Ovary (tissue), 9 donors: ENCODE results near the gene SERHL2. TPM values are rescaled to one million over a fixed set of nuclear protein-coding genes. Genes with fewer than 3 reads are reported as not detected.
"Not testable (repeated sequence)": the region's sequence is repeated elsewhere in the genome, so short reads cannot be mapped to it uniquely, and the experiment has no call there.

Experiments used
- DNase-seq, 5 donors: peaks; one replicate each; pipeline ENCODE4 v3.0.0-alpha.2; 2019 to 2020
- H3K27ac ChIP-seq, 2 donors: fragments of 200-600 bp; one replicate each; pipeline versions ENCODE4 v1.5.1 to v1.8.0; 2019 to 2022
- H3K27me3 ChIP-seq: fragments of 200-600 bp; one replicate; pipeline ENCODE4 v1.8.0; 2022
- H3K36me3 ChIP-seq: fragments of 200-600 bp; sonication (generic); one replicate; pipeline ENCODE4 v1.5.1; 2019
- H3K4me1 ChIP-seq: one replicate; pipeline ENCODE4 v1.8.1; 2013; ENCODE audit warnings: mild to moderate bottlenecking, moderate library complexity; ENCODE audit not compliant: insufficient read depth
- H3K4me3 ChIP-seq: fragments of 200-600 bp; sonication (generic); one replicate; pipeline ENCODE4 v1.5.1; 2017
- H3K9me3 ChIP-seq, 2 donors: fragments of 200-600 bp in 1 of 2; sonication (generic) in 1 of 2; one replicate each; pipeline versions ENCODE4 v1.5.1 to v1.8.1; 2013 to 2019; ENCODE audit warnings: mild to moderate bottlenecking in 1 of 2, moderate library complexity in 1 of 2
- EP300 ChIP-seq: sonication (generic); formaldehyde crosslinking; IDR thresholded peaks from one replicate; pipeline ENCODE4 v1.6.1; 2017; ENCODE audit warnings: antibody characterized with exemption
- POLR2A ChIP-seq: fragments of 450-650 bp; IDR thresholded peaks from one replicate; pipeline ENCODE4 v1.6.1; 2017; ENCODE audit warnings: antibody characterized with exemption, mild to moderate bottlenecking, moderate library complexity
- WGBS, 3 donors: extraction: QIAGEN DNeasy Blood & Tissue Kit in 1 of 3; methylation state at CpG; one replicate each; pipeline versions ENCODE4 v1.1.5 to v1.1.7; 2013 to 2017; 5-methylcytosine and 5-hydroxymethylcytosine counted together
- intact Hi-C, 4 donors: fragments of 100-400 bp; cut with DNase I; formaldehyde crosslinking; loops; one replicate each; pipeline versions ENCODE4 v1.11.0 to v1.15.1; 2022 to 2023
- polyA plus RNA-seq, 2 donors: library from polyadenylated mRNA; stranded (reverse); fragments of 200-250 nt in 1 of 2; fragments of 350-450 nt in 1 of 2; fragmentation: Illumina TruSeq in 1 of 2; extraction: RNeasy Lipid Tissue Mini Kit (QIAGEN cat#74804) in 1 of 2; gene quantifications; one replicate each; pipeline ENCODE4 v1.2.3, GENCODE V29; 2013 to 2014
- total RNA-seq, 7 donors: library from RNA; depleted of rRNA in 2 of 7; stranded (reverse); fragments of >200 nt in 2 of 7; fragmentation: NEBNext Ultra II Directional in 3 of 7; extraction: Animal tissue kit (Norgen Biotek cat#: 25700) in 3 of 7; gene quantifications; one replicate each; pipeline versions ENCODE4 v1.1.0 to v1.2.4, GENCODE V29; 2016 to 2023
- TF ChIP-seq, protein P1 (sequence below), 3 donors: fragments of 450-650 bp in 2 of 3; fragments of 200-600 bp in 1 of 3; IDR thresholded peaks; one replicate each; pipeline versions ENCODE4 v1.5.1 to v1.8.0; 2016 to 2022; ENCODE audit warnings: antibody characterized with exemption in 3 of 3, mild to moderate bottlenecking in 1 of 3
- donor health status: DM: no; HTN: no; CAD: no; lungs with moderate emphysema.
- donor health status: DM: no; HTN: no; CAD: no.
- donor health status: Bipolar disorder and iron deficiency.
- donor health status: DM: yes; HTN: yes; CAD: no.
- donor health status: DM: no; HTN: no; CAD: no.
- donor health status: DM: yes; HTN: yes; CAD: no.

The SERHL2 gene
- total and polyA plus RNA-seq, 9 donors, result 8.1 to 27.8 (median 14.9) TPM

DNA sequence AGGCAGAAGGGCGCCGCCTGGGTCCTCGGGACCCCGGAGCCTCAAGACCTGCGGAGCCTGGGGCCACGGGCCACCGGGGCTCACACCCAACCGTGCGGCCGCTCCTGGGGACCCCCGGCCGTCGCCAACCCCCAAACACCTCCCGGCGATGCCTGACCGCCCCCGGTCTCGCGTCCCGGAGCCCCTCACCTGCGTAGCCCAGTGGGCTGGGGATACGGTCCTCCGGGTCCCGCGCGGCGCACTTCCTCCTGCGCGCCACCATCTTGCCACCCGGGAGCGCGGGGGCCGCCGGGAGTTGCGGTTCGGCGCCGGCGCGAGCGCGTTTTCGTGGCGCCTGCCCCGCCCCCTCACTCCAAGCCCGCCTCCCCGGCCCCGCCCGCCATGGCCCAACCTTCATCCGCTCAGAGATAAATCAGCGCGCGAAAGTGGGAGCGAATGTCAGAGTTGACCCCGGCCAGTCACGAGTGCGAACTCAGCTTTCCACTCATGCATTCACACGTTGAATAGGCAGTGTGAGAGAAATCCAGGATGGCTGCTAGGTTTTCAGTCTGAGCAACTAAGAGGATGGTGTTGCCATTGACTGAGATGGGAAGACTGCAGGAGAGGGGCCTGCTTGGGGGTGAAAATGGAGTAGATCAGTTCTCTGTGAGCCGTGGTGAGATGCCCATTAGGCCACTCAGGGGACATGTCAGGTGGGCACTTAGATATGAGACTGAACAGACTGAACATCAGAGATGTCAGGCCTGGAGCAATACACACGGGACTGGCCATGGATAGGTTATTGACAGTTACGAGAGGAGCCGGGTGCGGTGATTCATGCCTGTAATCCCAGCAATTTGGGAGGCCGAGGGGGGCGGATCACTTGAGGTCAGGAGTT, 34.0 kb upstream of the SERHL2 start, which contains the start of gene RRP7A:
Gene RRP7A (minus strand): TSS at position 272 of the 877 bp plus-strand sequence. CDS start 10 bp downstream, at position 262.
- no peaks in the 10 kb centered on the region for H3K36me3 ChIP-seq
- 4 to 7% (median 5%) methylated on average over 42 to 63 of the region's 65 CpGs for WGBS, 3 donors
- no peaks in the 10 kb centered on the region for H3K9me3 ChIP-seq
- peak; percentile 80 to 87 (median 82) for DNase-seq
- H3K4me3 ChIP-seq, result peak within 1 kb of the TSS; percentile 76
- H3K4me1 ChIP-seq, result no peaks in the 10 kb centered on the region
- intact Hi-C loops, result loop anchor here in 1 of 4 donors (10.0 kb wide), 1 partner anchor 95 kb away; the partner anchor contains the start of gene POLDIP3
- TF ChIP-seq POLR2A (peak; percentile 66), EP300 (no peak)
- TF ChIP-seq, protein P1, sequence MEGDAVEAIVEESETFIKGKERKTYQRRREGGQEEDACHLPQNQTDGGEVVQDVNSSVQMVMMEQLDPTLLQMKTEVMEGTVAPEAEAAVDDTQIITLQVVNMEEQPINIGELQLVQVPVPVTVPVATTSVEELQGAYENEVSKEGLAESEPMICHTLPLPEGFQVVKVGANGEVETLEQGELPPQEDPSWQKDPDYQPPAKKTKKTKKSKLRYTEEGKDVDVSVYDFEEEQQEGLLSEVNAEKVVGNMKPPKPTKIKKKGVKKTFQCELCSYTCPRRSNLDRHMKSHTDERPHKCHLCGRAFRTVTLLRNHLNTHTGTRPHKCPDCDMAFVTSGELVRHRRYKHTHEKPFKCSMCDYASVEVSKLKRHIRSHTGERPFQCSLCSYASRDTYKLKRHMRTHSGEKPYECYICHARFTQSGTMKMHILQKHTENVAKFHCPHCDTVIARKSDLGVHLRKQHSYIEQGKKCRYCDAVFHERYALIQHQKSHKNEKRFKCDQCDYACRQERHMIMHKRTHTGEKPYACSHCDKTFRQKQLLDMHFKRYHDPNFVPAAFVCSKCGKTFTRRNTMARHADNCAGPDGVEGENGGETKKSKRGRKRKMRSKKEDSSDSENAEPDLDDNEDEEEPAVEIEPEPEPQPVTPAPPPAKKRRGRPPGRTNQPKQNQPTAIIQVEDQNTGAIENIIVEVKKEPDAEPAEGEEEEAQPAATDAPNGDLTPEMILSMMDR (IDR thresholded peaks at IDR 0.05), result no peak
- peak within 1 kb of the TSS in 1 of 2 donors; percentile 59 for H3K27ac ChIP-seq
- H3K27me3 ChIP-seq, result no peaks in the 10 kb centered on the region

DNA sequence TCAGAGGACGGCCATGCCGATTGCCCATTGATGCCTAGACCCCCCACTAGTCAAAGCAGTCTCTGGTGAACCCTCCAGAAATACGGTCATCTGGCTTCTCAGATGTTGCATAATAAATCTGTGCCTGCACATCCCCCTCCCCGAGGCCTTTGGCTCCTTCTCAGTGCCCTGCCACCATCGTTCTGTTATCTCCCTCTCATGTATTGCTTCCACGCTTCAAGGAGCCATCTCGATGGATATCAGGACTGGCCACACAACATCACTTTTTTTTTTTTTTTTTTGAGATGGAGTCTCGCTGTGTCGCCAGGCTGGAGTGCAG, 32.6 kb upstream of the SERHL2 start:
- H3K27ac ChIP-seq, result no peak overlapping the region
- WGBS, 3 donors, result 77 to 87% (median 83%) methylated on average over 9 of the region's 9 CpGs

DNA sequence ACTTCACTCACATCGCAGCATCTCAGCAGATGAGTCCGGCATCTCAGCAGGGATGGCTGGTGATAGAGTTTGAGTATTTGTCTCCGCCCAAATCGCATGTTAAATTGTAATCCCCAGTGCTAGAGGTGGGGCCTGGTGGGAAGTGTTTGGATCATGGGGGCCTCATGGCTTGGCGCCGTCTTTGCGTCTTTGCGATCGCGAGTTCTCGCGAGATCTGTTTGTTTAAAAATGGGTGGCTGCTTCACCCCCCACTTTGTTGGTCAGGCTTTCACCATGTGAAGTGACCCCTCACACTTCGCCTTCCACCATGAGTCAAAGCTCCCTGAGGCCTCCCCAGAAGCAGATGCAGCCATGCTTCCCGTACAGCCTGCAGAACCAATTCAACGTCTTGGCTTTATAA, 31.2 kb upstream of the SERHL2 start:
- Histone ChIP-seq H3K27me3 (no peaks in the 10 kb centered on the region), H3K27ac (no peak overlapping the region), H3K9me3 (no peaks in the 10 kb centered on the region), H3K4me3 (no peak overlapping the region), H3K4me1 (no peaks in the 10 kb centered on the region), H3K36me3 (no peaks in the 10 kb centered on the region)
- 95% methylated on average over 15 of the region's 15 CpGs for WGBS, 3 donors
- intact Hi-C loops, result no loop called here
- TF ChIP-seq POLR2A, result no peak
- TF ChIP-seq, protein P1 (IDR thresholded peaks at IDR 0.05), result no peak
- no peak for TF ChIP-seq EP300
- no peak for DNase-seq

More for the DNA sequence above, 32.6 kb upstream of the SERHL2 start:
- TF ChIP-seq POLR2A (no peak), EP300 (no peak)
- TF ChIP-seq, protein P1 (IDR thresholded peaks at IDR 0.05), result no peak
- Histone ChIP-seq H3K4me1 (no peaks in the 10 kb centered on the region), H3K27me3 (no peaks in the 10 kb centered on the region), H3K9me3 (no peaks in the 10 kb centered on the region), H3K36me3 (no peaks in the 10 kb centered on the region), H3K4me3 (no peak overlapping the region)
- intact Hi-C loops, result no loop called here
- no peak for DNase-seq

DNA sequence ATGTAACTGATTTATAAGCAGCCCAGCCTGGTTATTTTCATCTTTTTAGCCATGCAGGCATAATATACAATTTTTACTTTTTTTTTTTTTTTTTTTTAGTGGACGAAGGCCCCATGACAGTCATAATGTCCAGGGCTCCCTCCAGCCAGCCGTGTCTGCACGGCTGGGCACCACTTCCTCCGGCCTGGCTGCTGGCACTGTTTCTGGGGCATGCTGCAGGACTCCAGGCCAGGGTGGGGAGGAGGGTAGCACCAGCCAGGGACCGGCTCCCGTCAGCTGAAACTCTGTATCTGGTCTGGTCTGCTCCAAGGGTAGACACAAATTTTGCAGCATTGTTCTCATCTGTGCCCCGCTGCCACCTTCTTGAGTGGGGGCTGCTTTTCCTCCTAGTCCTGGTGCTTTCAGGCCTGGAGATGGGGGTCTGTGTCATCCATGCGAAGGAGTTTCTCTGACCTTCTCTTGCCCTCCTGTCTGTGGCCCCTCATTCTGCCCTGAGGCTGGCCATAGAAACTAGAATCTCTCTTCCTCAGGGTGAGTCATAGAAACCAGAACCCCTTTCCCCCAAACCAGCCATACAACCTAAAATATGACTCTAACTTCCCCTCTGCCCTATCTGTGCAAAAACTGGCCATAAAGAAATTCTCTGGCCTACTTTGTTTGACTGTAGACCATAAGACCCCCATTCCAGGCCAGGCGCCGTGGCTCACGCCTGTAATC, 25.0 kb upstream of the SERHL2 start:
- no peaks in the 10 kb centered on the region for H3K4me1 ChIP-seq
- no peak for DNase-seq
- no peaks in the 10 kb centered on the region for H3K9me3 ChIP-seq
- intact Hi-C loops, result no loop called here
- no peak overlapping the region for H3K27ac ChIP-seq
- H3K27me3 ChIP-seq, result no peaks in the 10 kb centered on the region
- WGBS, 3 donors, result 90 to 95% (median 94%) methylated on average over 11 of the region's 11 CpGs
- no peak overlapping the region for H3K4me3 ChIP-seq
- no peaks in the 10 kb centered on the region for H3K36me3 ChIP-seq
- TF ChIP-seq, protein P1 (IDR thresholded peaks at IDR 0.05), result no peak
- TF ChIP-seq EP300, result no peak
- TF ChIP-seq POLR2A, result no peak

DNA sequence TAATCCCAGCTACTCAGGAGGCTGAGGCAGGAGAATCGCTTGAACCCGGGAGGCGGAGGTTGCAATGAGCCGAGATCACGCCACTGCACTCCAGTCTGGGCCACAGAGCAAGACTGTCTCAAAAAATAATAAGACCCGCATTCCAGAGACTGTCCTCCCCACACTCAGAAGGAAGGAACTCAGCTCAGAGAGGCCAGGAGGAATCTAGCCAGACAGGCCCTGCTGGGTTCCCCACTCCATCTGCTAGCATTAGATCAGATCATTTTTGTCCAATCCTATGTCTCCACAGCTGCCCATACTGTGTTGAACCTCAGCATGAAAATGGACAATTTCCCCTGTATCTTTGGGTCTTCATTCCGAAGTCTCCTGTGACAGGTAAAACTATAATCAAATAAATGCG, 24.3 kb upstream of the SERHL2 start:
- H3K9me3 ChIP-seq, H3K27ac ChIP-seq, H3K27me3 ChIP-seq, H3K4me1 ChIP-seq, H3K36me3 ChIP-seq, intact Hi-C loops, H3K4me3 ChIP-seq, DNase-seq: not testable (repeated sequence)
- whole genome bisulfite sequencing, 3 donors, result 91 to 99% (median 97%) methylated on average over 8 of the region's 8 CpGs

DNA sequence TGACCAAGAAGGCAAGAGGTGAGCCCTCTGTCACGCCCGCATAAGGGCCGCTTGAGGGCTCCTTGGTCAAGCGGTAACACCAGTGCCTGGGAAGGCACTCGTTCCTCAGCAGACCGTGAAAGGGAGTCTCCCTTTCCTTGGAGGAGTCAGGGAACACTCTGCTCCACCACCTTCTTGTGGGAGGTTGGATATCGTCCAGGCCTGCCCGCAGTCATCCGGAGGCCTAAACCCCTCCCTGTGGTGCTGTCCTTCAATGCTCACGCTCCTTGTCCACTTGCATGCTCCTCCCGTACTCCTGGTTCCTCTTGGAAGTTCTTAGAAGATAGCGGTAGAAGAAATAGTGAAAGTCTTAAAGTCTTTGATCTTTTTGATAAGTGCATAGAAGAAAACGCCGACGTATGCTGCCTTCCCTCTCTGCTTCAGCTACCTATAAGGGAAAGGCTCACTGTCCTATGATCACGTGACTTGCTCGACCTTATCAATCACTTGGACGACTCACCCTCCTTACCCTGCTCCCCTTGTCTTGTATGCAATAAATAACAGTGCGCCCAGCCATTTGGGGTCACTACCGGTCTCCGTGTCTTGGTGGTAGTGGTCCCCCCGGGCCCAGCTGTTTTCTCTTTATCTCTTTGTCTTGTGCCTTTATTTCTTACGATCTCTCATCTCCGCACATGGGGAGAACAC, 22.2 kb upstream of the SERHL2 start:
- DNase-seq, result peak in 2 of 5 donors; percentile 56 to 72

More for the DNA sequence above, 22.2 kb upstream of the SERHL2 start:
- H3K36me3 ChIP-seq, H3K4me1 ChIP-seq, H3K9me3 ChIP-seq, H3K27me3 ChIP-seq, H3K27ac ChIP-seq, H3K4me3 ChIP-seq: not testable (repeated sequence)
- 41 to 49% (median 42%) methylated on average over 24 of the region's 24 CpGs for WGBS, 3 donors
- intact Hi-C loops, result loop anchor here in 1 of 4 donors (10.0 kb wide), 1 partner anchor 83 kb away; the partner anchor contains the start of gene POLDIP3
